HL-60 (cell line): ENCODE data around the gene HIGD1A.

Experiments used
- GABPA ChIP-seq: IDR thresholded peaks from 2 replicates; pipeline ENCODE4 v1.6.1; 2012; ENCODE audit warnings: low read depth
- POLR2AphosphoS5 ChIP-seq: IDR thresholded peaks from 2 replicates; pipeline ENCODE4 v1.6.1; 2012; ENCODE audit warnings: low read depth
- TF ChIP-seq, protein P1 (sequence below): IDR thresholded peaks from 2 replicates; pipeline ENCODE4 v1.6.1; 2012; ENCODE audit warnings: low read depth; ENCODE audit not compliant: insufficient replicate concordance
- TF ChIP-seq, protein P2 (sequence below): IDR thresholded peaks from one replicate; pipeline ENCODE4 v1.5.1; 2011; ENCODE audit warnings: low read length, control low read depth, inconsistent platforms; ENCODE audit not compliant: insufficient read depth

- TF ChIP-seq, protein P1, sequence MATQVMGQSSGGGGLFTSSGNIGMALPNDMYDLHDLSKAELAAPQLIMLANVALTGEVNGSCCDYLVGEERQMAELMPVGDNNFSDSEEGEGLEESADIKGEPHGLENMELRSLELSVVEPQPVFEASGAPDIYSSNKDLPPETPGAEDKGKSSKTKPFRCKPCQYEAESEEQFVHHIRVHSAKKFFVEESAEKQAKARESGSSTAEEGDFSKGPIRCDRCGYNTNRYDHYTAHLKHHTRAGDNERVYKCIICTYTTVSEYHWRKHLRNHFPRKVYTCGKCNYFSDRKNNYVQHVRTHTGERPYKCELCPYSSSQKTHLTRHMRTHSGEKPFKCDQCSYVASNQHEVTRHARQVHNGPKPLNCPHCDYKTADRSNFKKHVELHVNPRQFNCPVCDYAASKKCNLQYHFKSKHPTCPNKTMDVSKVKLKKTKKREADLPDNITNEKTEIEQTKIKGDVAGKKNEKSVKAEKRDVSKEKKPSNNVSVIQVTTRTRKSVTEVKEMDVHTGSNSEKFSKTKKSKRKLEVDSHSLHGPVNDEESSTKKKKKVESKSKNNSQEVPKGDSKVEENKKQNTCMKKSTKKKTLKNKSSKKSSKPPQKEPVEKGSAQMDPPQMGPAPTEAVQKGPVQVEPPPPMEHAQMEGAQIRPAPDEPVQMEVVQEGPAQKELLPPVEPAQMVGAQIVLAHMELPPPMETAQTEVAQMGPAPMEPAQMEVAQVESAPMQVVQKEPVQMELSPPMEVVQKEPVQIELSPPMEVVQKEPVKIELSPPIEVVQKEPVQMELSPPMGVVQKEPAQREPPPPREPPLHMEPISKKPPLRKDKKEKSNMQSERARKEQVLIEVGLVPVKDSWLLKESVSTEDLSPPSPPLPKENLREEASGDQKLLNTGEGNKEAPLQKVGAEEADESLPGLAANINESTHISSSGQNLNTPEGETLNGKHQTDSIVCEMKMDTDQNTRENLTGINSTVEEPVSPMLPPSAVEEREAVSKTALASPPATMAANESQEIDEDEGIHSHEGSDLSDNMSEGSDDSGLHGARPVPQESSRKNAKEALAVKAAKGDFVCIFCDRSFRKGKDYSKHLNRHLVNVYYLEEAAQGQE: no peak
- TF ChIP-seq POLR2AphosphoS5 (no peak), GABPA (no peak)
- TF ChIP-seq, protein P2, sequence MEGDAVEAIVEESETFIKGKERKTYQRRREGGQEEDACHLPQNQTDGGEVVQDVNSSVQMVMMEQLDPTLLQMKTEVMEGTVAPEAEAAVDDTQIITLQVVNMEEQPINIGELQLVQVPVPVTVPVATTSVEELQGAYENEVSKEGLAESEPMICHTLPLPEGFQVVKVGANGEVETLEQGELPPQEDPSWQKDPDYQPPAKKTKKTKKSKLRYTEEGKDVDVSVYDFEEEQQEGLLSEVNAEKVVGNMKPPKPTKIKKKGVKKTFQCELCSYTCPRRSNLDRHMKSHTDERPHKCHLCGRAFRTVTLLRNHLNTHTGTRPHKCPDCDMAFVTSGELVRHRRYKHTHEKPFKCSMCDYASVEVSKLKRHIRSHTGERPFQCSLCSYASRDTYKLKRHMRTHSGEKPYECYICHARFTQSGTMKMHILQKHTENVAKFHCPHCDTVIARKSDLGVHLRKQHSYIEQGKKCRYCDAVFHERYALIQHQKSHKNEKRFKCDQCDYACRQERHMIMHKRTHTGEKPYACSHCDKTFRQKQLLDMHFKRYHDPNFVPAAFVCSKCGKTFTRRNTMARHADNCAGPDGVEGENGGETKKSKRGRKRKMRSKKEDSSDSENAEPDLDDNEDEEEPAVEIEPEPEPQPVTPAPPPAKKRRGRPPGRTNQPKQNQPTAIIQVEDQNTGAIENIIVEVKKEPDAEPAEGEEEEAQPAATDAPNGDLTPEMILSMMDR: no peak
These were observed 51.3 kb downstream of the HIGD1A start for GRCh38 chr3:42752961-42753360.
